DMS79 (cell line): ENCODE data around the gene LDAF1.
A peak's percentile ranks its signal among the peaks of the same experiment; 100 is the strongest.
"Not testable (repeated sequence)": the region's sequence is repeated elsewhere in the genome, so short reads cannot be mapped to it uniquely, and the experiment has no call there.

ENCODE experiments used
- DNase-seq: peaks from one replicate; lab custom pipeline; 2025; lab: John Stamatoyannopoulos, UW

LDAF1 gene

DNA sequence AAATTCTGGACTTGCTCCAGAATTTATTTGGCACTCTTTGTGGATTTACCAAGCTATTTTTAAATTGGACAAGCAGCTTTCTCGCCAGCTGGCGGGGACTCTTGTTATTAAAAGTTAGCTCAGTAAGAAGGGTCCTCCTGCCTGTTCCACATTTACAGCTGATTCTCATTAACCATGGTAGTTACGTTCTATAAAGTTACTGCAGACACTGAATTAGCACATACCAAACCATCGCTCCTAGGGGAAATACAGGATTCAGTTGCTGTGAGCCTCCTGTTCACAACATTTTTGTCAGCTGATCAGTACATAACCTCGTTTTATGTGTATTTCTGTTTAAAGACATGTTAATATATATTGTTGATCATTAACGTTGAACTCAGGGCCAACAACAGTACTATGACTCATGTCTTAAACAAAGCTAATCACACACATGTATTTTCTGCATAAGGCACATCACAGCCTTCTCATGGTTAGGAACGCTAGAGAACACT is 4.2 kb downstream of the LDAF1 start:
- peak; percentile 13 for DNase-seq

DNA sequence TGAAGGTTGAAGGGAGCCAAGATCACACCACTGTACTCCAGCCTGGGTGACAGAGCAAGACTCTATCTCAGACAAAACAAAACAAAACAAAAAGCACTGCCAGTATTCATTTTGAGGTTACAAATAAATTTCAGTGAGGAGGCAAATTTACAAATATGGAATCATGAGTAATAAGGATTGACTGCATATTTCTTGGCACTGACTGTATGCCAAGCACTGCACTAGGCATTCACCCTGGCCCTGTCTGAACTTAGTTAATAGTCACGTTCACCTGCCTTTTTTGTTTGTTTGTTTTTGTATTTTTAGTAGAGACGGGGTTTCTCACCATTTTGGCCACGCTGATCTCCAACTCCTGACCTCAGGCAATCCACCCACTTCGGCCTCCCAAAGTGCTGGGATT is 5.1 kb downstream of the LDAF1 start:
- DNase-seq: no peak

GRCh38 chr16:21164521-21165168 is 6.2 kb downstream of the LDAF1 start:
- no peak for DNase-seq

GRCh38 chr16:21166561-21166961 is 8.1 kb downstream of the LDAF1 start:
- DNase-seq: no peak

GRCh38 chr16:21167360-21167759 is 8.9 kb downstream of the LDAF1 start:
- no peak for DNase-seq

GRCh38 chr16:21167929-21168602 is 9.6 kb downstream of the LDAF1 start:
- DNase-seq: no peak

GRCh38 chr16:21169249-21169981 is 10.9 kb downstream of the LDAF1 start:
- DNase-seq: no peak

- DNase-seq: not testable (repeated sequence)
Observed at GRCh38 chr16:21170116-21170515, 11.6 kb downstream of the LDAF1 start.

DNA sequence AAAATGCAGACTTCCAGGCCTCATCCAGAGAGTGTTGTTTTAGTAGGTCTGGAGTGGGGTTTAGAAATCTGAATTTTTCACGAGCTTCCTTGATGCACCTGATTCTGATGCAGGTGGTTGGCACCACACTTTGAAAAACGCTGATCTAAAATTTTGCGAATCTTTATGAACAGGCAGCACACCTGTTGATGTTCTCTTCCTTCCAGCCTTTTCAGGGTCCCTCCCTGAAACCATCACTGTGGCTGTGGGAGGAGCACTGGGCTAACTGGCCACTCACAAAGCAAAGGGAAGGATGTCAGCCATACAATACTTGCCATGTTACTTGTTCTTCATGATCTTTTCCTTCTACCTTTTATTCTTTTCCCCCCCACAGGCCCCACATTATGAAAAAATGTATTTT is 14.2 kb downstream of the LDAF1 start:
- no peak for DNase-seq

DNA sequence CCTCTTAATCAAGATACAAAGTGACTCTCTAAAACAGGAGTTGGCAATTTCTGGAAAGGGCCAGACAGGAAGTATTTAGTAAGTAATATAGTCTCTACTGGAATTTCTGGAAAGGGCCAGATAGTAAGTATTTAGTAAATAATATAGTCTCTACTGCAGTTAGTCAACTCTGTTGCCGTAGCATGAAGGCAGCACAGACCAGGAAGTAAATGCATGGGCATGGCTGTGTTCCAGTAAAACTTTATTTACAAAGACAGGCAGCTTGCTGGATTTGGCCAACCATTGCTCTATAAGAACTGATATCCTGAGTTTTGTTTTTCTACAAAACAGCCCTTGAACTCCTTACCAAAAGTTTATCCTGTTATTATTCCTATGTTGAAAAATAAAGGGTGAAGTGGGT is 16.9 kb downstream of the LDAF1 start:
- DNase-seq: no peak

GRCh38 chr16:21179126-21179982 is 20.9 kb downstream of the LDAF1 start:
- no peak for DNase-seq

DNA sequence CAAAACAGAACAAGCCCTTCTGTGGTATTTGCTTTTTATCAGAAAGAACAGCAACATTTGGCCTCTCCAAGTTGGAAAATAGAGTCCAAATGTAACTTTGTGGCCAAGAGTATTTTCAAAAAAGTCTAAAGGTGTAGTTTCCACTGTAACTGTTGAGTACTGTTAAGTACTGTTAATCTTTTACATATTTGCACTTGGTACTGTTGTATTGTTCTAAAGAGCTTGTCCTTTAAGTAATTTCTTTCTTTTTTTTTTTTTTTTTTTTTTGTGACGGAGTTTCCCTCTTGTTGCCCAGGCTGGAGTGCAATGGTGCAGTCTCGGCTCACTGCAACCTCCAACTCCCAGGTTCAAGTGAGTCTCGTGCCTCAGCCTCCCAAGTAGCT is 21.5 kb downstream of the LDAF1 start:
- DNase-seq: no peak

GRCh38 chr16:21183995-21184394 is 25.5 kb downstream of the LDAF1 start:
- no peak for DNase-seq

DNA sequence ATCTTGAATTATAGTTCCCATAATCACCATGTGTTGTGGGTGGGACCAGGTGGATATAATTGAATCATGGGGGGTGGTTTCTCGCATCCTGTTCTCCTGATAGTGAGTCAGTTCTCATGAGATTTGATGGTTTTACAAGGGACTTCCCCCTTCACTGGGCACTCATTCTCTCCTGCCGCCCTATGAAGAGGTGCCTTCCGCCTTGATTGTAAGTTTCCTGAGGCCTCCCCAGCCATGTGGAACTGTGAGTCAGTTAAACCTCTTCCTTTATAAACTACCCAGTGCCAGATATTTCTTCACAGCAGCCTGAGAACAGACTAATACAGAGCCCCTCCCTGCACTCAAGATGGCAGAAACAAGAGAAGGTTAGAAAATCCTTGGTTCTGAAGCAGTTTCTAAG is 26.4 kb downstream of the LDAF1 start:
- no peak for DNase-seq

DNA sequence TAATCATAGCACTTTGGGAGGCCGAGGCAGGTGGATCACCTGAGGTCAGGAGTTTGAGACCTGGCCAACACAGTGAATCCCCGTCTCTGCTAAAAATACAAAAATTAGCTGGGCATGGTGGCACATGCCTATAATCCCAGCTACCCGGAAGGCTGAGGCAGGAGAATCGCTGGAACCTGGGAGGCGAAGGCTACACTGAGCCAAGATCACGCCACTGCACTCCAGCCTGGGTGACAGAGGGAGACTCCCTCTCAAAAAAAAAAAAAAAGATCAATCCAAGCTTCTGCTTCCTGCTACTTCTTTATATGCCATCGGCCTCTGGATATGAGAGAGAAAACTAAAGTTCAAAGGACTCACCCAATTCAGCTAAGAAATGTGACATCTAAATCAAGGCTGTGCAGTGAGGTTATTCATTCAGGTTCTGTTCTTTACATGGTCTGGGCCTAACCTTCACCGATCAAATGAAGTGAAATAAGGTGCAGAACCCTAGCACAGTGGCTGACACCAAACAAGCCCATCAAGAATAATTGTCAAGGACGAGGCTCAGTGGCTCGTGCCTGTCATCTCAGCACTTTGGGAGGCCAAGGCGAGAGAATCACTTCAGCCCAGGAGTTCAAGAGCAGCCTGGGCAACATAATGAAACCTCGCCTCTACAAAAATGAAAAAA is 27.3 kb downstream of the LDAF1 start:
- DNase-seq: no peak

DNA sequence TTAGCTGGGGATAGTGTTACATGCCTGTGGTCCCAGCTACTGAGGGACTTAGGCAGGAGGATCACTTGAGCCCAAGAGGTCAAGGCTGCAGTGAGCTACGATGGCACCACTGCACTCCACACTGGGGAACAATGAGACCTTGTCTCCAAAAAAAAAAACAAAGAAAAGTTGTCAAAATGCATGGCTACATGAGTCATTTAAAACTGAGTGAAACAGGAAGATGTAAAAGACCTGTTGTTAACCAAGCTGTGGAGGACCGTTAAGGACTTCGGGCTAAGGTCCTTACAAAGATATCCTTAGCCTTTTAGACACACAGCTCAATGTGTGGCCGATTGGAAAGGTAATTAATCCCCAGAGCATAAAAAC is 27.8 kb downstream of the LDAF1 start:
- no peak for DNase-seq

DNA sequence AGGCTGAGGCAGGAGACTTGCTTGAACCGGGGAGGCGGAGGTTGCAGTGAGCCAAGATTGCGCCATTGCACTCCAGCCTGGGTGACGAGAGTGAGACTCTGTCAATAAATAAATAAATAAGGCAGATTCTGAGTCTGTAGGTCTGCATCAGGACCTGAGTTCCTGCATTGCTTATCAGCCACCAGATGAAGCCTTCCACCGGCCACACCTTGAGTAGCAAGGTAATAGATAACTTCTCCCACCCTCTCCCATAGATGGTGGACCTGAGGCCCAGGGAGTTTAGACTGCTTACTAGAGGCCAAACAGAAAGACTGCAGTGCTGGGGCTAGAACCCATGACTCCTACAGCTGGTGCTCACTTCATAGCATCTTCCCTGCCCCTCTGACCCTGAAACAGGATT is 30.8 kb downstream of the LDAF1 start:
- no peak for DNase-seq

- DNase-seq: no peak
Observed at GRCh38 chr16:21190013-21190412, 31.5 kb downstream of the LDAF1 start.

DNA sequence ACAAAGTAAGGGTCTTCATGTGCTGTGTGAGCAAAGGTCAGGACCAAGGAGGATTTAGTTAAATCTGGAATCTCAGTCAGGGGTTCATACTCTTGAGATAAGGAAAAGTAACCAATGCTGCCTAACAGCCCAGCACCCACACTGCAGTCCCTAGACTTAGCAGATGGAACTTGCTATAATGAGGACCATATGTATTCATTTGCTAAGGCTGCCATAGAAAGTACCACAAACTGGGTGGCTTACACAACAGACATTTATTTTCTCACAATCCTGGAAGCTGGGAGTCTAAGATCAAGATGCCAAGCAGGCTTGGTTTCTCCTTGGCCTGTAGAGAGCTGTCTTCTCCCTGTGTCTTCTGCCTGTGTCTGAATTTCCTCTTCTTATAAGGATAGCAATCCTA is 32.1 kb downstream of the LDAF1 start:
- no peak for DNase-seq

GRCh38 chr16:21192991-21193390 is 34.5 kb downstream of the LDAF1 start:
- DNase-seq: no peak

DNA sequence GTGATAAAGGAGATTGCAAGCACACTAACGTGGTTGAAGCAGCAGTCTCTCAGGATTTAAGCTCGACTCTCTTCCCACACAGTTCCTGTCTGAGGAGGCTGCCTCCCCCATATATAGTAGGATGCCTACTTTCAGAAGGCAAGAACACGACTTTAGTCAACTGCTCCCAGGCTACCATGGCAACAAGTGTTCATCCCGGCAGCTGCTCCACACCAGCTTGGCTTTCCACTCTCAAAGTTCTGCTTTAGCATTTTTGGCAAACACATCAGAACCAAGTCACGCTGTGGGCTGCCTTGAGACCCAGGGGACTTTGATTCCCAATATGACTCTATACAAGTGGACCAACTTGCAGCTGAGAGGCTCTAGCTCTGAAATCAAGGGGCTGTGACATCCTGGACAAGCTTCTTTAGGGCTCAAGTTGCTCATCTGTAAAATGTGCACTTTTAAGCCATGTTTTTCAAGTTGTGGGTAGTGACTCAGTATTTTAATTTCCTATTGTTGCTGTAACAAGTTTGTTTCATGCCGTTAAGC is 36.4 kb downstream of the LDAF1 start:
- no peak for DNase-seq
